ENCODE results near the gene FSTL5.

DNA sequence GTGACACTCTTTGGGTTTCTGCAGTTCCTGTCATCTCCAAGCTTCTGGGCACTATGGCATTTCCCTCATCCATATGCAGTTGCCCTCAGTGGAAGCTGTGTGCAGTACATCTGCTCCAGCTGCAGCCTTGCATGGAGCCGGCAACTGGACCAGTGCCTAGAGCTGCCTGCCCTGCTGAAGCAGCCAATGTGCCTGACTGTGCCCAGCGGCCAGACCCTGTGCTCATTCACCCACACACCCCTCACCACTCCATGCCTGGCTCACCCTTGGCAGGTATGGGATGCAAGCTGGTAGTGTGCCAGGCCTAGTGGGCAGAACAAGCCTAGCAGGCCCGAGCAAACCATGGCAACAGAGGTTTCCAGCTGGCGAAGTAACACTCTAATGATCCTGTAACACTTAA, 370.8 kb downstream of the FSTL5 start:
- no peak for TF ChIP-seq TAF1 (IDR thresholded peaks at IDR 0.05; ENCODE audit: borderline replicate concordance, insufficient read depth, low read length)
- no peak for TF ChIP-seq POLR2AphosphoS5 (IDR thresholded peaks at IDR 0.05; ENCODE audit: low read depth, low read length)
- no peak for TF ChIP-seq SIN3A (IDR thresholded peaks at IDR 0.05; ENCODE audit: borderline replicate concordance, insufficient read depth, low read length)
- TF ChIP-seq REST (IDR thresholded peaks at IDR 0.05; ENCODE audit: insufficient read depth in 1 of 2, low read depth in 2 of 2, low read length in 2 of 2) = no peak
- TF ChIP-seq FOXP2 (optimal IDR thresholded peaks at IDR 0.05; ENCODE audit: borderline replicate concordance, extremely low read depth, extremely low read length, insufficient read depth) = no peak
